Measurements from ENCODE around the gene CELSR1. TPM values are rescaled to one million over a fixed set of nuclear protein-coding genes. Genes with fewer than 3 reads are reported as not detected.

The CELSR1 gene
- total RNA-seq, 4 donors from 2014 or later = 31.7 to 72.7 (median 54.1) TPM

GRCh38 chr22:46484156-46484860 lies 53.1 kb downstream of the CELSR1 start:
- intact Hi-C loops (cut with DNase I; ENCODE audit: low total_unique reads) = no loop called here
- H3K4me3 ChIP-seq (ENCODE audit: low read depth, poor library complexity, severe bottlenecking) = no peak overlapping the region
- no peak for TF ChIP-seq POLR2A (IDR thresholded peaks at IDR 0.05)
- TF ChIP-seq, protein P1, sequence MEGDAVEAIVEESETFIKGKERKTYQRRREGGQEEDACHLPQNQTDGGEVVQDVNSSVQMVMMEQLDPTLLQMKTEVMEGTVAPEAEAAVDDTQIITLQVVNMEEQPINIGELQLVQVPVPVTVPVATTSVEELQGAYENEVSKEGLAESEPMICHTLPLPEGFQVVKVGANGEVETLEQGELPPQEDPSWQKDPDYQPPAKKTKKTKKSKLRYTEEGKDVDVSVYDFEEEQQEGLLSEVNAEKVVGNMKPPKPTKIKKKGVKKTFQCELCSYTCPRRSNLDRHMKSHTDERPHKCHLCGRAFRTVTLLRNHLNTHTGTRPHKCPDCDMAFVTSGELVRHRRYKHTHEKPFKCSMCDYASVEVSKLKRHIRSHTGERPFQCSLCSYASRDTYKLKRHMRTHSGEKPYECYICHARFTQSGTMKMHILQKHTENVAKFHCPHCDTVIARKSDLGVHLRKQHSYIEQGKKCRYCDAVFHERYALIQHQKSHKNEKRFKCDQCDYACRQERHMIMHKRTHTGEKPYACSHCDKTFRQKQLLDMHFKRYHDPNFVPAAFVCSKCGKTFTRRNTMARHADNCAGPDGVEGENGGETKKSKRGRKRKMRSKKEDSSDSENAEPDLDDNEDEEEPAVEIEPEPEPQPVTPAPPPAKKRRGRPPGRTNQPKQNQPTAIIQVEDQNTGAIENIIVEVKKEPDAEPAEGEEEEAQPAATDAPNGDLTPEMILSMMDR (IDR thresholded peaks at IDR 0.05) = no peak
- 67 to 83% methylated on average over 15 of the region's 16 CpGs for WGBS, 2 donors
- no peak for DNase-seq (ENCODE audit: low spot score in 2 of 2)

DNA sequence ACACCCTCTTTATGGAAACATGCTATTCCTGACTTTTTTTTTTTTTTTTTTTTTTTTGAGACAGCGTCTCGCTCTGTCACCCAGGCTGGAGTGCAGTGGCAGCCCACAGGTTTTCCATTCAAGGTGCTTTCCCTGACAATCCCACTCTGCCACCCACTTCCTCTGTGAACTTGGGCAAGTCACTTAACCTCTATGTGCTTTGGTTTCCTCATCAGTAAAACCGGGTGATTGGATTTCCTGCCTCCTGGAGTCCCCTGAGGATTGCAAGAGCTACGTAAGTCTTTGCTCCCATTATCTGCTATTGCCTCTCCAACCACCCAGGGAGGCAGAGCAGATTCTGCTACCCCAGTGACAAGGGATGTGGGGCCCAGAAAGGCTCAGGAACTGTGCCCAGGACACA lies 54.1 kb downstream of the CELSR1 start:
- intact Hi-C loops (cut with DNase I; ENCODE audit: low total_unique reads) = no loop called here
- WGBS, 2 donors = 27 to 32% methylated on average over 4 of the region's 4 CpGs
- DNase-seq (ENCODE audit: low spot score in 2 of 2) = no peak
- H3K4me3 ChIP-seq (ENCODE audit: low read depth, poor library complexity, severe bottlenecking) = no peak overlapping the region
- TF ChIP-seq POLR2A (IDR thresholded peaks at IDR 0.05) = no peak
- TF ChIP-seq, protein P1 (IDR thresholded peaks at IDR 0.05) = no peak

DNA sequence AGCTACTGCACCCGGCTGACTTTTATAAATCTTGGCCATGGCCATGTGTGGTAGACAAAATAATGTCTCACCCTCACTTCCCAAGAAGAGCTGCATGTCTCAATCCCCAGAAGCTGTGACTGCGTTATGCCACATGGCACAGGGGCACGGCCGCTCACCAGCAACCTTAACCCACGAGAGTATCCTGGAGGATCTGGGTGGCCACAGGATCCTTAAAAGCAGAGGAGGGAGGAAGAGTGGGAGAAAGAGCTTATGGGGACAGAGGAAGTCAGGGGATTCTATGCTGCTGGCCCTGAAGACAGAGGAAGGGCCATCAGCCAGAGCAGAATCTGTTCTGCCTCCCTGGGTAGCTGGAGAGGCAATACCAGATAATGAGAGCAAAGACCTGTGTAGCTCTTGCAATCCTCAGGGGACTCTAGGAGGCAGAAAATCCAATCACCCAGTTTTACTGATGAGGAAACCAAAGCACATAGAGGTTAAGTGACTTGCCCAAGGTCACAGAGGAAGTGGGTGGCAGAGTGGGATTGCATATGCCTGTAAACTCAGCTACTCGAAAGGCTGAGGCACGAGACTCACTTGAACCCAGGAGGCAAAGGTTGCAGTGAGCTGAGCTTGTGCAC lies 55.3 kb downstream of the CELSR1 start:
- H3K4me3 ChIP-seq (ENCODE audit: low read depth, poor library complexity, severe bottlenecking) = no peak overlapping the region
- no peak for TF ChIP-seq POLR2A (IDR thresholded peaks at IDR 0.05)
- TF ChIP-seq, protein P1 (IDR thresholded peaks at IDR 0.05) = no peak
- no peak for DNase-seq (ENCODE audit: low spot score in 2 of 2)
- 82 to 98% methylated on average over 6 to 7 of the region's 7 CpGs for WGBS, 2 donors
- intact Hi-C loops (cut with DNase I; ENCODE audit: low total_unique reads) = no loop called here

GRCh38 chr22:46481386-46481785 lies 56.0 kb downstream of the CELSR1 start:
- intact Hi-C loops (cut with DNase I; ENCODE audit: low total_unique reads) = no loop called here
- 53 to 62% methylated on average over 6 of the region's 6 CpGs for WGBS, 2 donors
- TF ChIP-seq, protein P1 (IDR thresholded peaks at IDR 0.05) = no peak
- no peak for DNase-seq (ENCODE audit: low spot score in 2 of 2)
- H3K4me3 ChIP-seq (ENCODE audit: low read depth, poor library complexity, severe bottlenecking) = no peak overlapping the region

DNA sequence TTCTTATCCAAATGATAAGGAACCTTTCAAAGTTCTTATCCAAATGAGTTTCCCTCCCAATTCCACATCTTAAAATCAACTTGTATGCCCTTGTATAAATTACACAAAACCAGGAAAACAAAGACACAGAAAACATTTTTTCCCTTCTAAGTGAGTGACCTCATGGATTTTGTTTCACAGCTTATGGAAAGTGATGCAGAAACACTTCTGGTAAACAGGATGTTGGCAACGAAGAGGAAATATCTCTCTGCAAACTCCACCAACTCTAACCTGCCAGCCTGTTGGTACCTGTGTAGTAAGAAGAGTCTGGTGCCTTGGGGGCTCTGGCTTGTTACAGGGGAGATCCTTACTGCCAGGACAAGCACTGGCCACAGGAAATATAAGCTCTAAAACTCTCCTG lies 57.0 kb downstream of the CELSR1 start:
- no peak for TF ChIP-seq POLR2A (IDR thresholded peaks at IDR 0.05)
- TF ChIP-seq, protein P1 (IDR thresholded peaks at IDR 0.05) = no peak
- intact Hi-C loops (cut with DNase I; ENCODE audit: low total_unique reads) = no loop called here
- no peak overlapping the region for H3K4me3 ChIP-seq (ENCODE audit: low read depth, poor library complexity, severe bottlenecking)
- DNase-seq (ENCODE audit: low spot score in 2 of 2) = no peak
- 16 to 21% methylated on average over 1 of the region's 1 CpG for WGBS, 2 donors

Data from lower leg skin (tissue), 4 donors.